Measurements from ENCODE around the gene ACVRL1. TPM values are rescaled to one million over a fixed set of nuclear protein-coding genes. Genes with fewer than 3 reads are reported as not detected.

The ACVRL1 gene
- total and polyA plus RNA-seq, 7 donors: 12.5 to 113 (median 64.0) TPM

GRCh38 chr12:51863933-51864832, 43.1 kb upstream of the ACVRL1 start:
- TF ChIP-seq EP300 (IDR thresholded peaks at IDR 0.05): no peak
- TF ChIP-seq POLR2AphosphoS5 (IDR thresholded peaks at IDR 0.05): no peak
- no peak for TF ChIP-seq POLR2A (IDR thresholded peaks at IDR 0.05)
- no peak for TF ChIP-seq CTCF (IDR thresholded peaks at IDR 0.05)
- Histone ChIP-seq H3K36me3 (no peaks in the 10 kb centered on the region), H3K4me1 (peaks cover 0 to 23% (median 21%) of the 10 kb centered on the region in 4 donors), H3K9me3 (no peaks in the 10 kb centered on the region), H3K4me3 (peak overlapping the region in 3 of 4 donors; percentile 25 to 37 (median 35)), H3K27me3 (peaks cover 19 to 83% (median 38%) of the 10 kb centered on the region in 3 donors), H3K27ac (no peak overlapping the region)
- DNase-seq: no peak
- WGBS, 2 donors: 14 to 24% methylated on average over 53 of the region's 53 CpGs
- intact Hi-C loops (cut with DNase I): no loop called here

GRCh38 chr12:51864833-51865670, 42.3 kb upstream of the ACVRL1 start:
- H3K27ac ChIP-seq: no peak overlapping the region
- peak overlapping the region in 1 of 4 donors; percentile 37 for H3K4me3 ChIP-seq
- H3K27me3 ChIP-seq: peaks cover 27 to 85% (median 47%) of the 10 kb centered on the region in 3 donors
- intact Hi-C loops (cut with DNase I): no loop called here
- peaks cover 0 to 28% (median 26%) of the 10 kb centered on the region in 4 donors for H3K4me1 ChIP-seq
- no peak for DNase-seq
- TF ChIP-seq POLR2A (IDR thresholded peaks at IDR 0.05) (no peak), EP300 (IDR thresholded peaks at IDR 0.05) (no peak), CTCF (IDR thresholded peaks at IDR 0.05) (no peak), POLR2AphosphoS5 (IDR thresholded peaks at IDR 0.05) (no peak)
- WGBS, 2 donors: 70 to 76% methylated on average over 12 of the region's 12 CpGs
- no peaks in the 10 kb centered on the region for H3K36me3 ChIP-seq
- no peaks in the 10 kb centered on the region for H3K9me3 ChIP-seq

GRCh38 chr12:51865757-51866270, 41.5 kb upstream of the ACVRL1 start:
- 90 to 93% methylated on average over 7 of the region's 7 CpGs for WGBS, 2 donors
- DNase-seq: no peak
- Histone ChIP-seq H3K27ac (no peak overlapping the region), H3K4me1 (peaks cover 0 to 28% (median 26%) of the 10 kb centered on the region in 4 donors), H3K27me3 (peaks cover 27 to 89% (median 48%) of the 10 kb centered on the region in 3 donors), H3K4me3 (no peak overlapping the region), H3K9me3 (no peaks in the 10 kb centered on the region), H3K36me3 (no peaks in the 10 kb centered on the region)
- intact Hi-C loops (cut with DNase I): no loop called here
- TF ChIP-seq POLR2A (IDR thresholded peaks at IDR 0.05) (no peak), EP300 (IDR thresholded peaks at IDR 0.05) (no peak), POLR2AphosphoS5 (IDR thresholded peaks at IDR 0.05) (no peak), CTCF (IDR thresholded peaks at IDR 0.05) (no peak)

GRCh38 chr12:51866324-51866723, 41.0 kb upstream of the ACVRL1 start:
- Histone ChIP-seq H3K27ac (no peak overlapping the region), H3K27me3 (peaks cover 27 to 89% (median 48%) of the 10 kb centered on the region in 3 donors), H3K4me3 (no peak overlapping the region), H3K36me3 (no peaks in the 10 kb centered on the region), H3K4me1 (peaks cover 0 to 28% (median 26%) of the 10 kb centered on the region in 4 donors), H3K9me3 (no peaks in the 10 kb centered on the region)
- TF ChIP-seq EP300 (IDR thresholded peaks at IDR 0.05) (no peak), POLR2AphosphoS5 (IDR thresholded peaks at IDR 0.05) (no peak), POLR2A (IDR thresholded peaks at IDR 0.05) (no peak), CTCF (IDR thresholded peaks at IDR 0.05) (no peak)
- no peak for DNase-seq
- intact Hi-C loops (cut with DNase I): no loop called here
- WGBS, 2 donors: 92 to 94% methylated on average over 4 of the region's 4 CpGs
